GM12878 (cell line): ENCODE measurements around the gene ADM2.

Experiments used
- CEBPZ ChIP-seq: fragments of 150-350 bp; IDR thresholded peaks from 2 replicates; pipeline ENCODE4 v1.6.1; 2016; ENCODE audit warnings: low read depth, low read length
- CHD2 ChIP-seq: IDR thresholded peaks from 2 replicates; pipeline ENCODE4 v1.6.1; 2011; ENCODE audit warnings: low read depth, low read length, improper control_type of control experiment, borderline replicate concordance
- CTCF ChIP-seq, 3 experiments: IDR thresholded peaks in 2 of 3; conservative IDR thresholded peaks in 1 of 3; 2 replicates each; pipeline ENCODE4 v1.5.1; 2011; ENCODE audit warnings: low read depth in 3 of 3, low read length in 3 of 3, mild to moderate bottlenecking in 3 of 3, control low read depth in 2 of 3, moderate library complexity in 2 of 3, inconsistent platforms in 1 of 3, mixed read lengths in 1 of 3; ENCODE audit not compliant: control insufficient read depth in 2 of 3, insufficient read depth in 1 of 3; ENCODE audit errors: extremely low read depth in 1 of 3
- GABPA ChIP-seq: IDR thresholded peaks from 2 replicates; pipeline ENCODE4 v1.6.1; 2014; ENCODE audit warnings: antibody characterized with exemption, low read depth, mild to moderate bottlenecking, inconsistent platforms
- IKZF1 ChIP-seq: fragments of 450-650 bp; conservative IDR thresholded peaks from 2 replicates; pipeline ENCODE4 v1.6.1; 2017; ENCODE audit warnings: antibody characterized with exemption, mild to moderate bottlenecking
- KDM1A ChIP-seq: fragments of 200-600 bp; sonication (generic); IDR thresholded peaks from 2 replicates; pipeline ENCODE4 v1.6.1; 2016; ENCODE audit warnings: borderline replicate concordance
- SUPT20H ChIP-seq: IDR thresholded peaks from 2 replicates; pipeline ENCODE4 v1.6.1; 2011; ENCODE audit warnings: low read depth, mild to moderate bottlenecking, low read length, moderate library complexity, borderline replicate concordance; ENCODE audit not compliant: control insufficient read depth

DNA sequence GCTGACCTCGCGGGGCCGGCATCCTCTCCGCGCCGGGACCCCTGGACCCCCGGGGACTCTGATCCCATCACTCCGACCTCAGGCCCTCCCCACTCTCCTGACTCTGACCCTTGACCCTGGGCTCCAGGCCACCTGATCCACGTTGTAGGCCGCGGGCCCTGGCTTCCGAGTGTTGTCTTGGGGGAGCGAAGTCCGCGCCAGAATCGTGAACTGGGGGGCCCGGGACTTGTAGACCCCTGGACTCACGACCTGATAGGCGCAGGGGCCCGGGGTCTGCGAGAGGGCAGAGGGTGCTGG lies 49.2 kb downstream of the ADM2 start:
- TF ChIP-seq CHD2 = no peak
- TF ChIP-seq CTCF (IDR thresholded peaks at IDR 0.05 in 2 of 3, conservative IDR thresholded peaks at IDR 0.05 in 1 of 3; ENCODE audit: control insufficient read depth in 2 of 3, extremely low read depth in 1 of 3, insufficient read depth in 1 of 3, low read depth in 3 of 3, low read length in 3 of 3) = no peak
- no peak for TF ChIP-seq CEBPZ
- TF ChIP-seq KDM1A = no peak
- TF ChIP-seq SUPT20H = no peak
- TF ChIP-seq GABPA = no peak
- no peak for TF ChIP-seq IKZF1
